Type B pancreatic cell (in vitro differentiated cells): Measurements from ENCODE around the gene SNAI3. TPM values are rescaled to one million over a fixed set of nuclear protein-coding genes. Genes with fewer than 3 reads are reported as not detected.

ENCODE experiments used
- DNase-seq: peaks from one replicate; pipeline ENCODE4 v3.0.0; 2021; ENCODE audit warnings: mixed read lengths; ENCODE audit not compliant: unreplicated experiment; ENCODE audit errors: extremely low spot score
- H3K27ac Mint-ChIP-seq: 2 replicates; pipeline ENCODE4 v1.8.0; 2021; ENCODE audit warnings: mild to moderate bottlenecking, mixed read lengths
- H3K27me3 Mint-ChIP-seq: 2 replicates; pipeline ENCODE4 v1.8.0; 2021; ENCODE audit warnings: mixed read lengths
- H3K36me3 Mint-ChIP-seq: 2 replicates; pipeline ENCODE4 v1.8.0; 2021; ENCODE audit warnings: mixed read lengths
- H3K4me1 Mint-ChIP-seq: one replicate; pipeline ENCODE4 v1.8.0; 2021; ENCODE audit warnings: mixed read lengths; ENCODE audit not compliant: unreplicated experiment
- H3K4me3 Mint-ChIP-seq: 2 replicates; pipeline ENCODE4 v1.8.0; 2021; ENCODE audit warnings: mild to moderate bottlenecking, mixed read lengths
- H3K9me3 Mint-ChIP-seq: 2 replicates; pipeline ENCODE4 v1.8.0; 2021; ENCODE audit warnings: mixed read lengths
- CTCF ChIP-seq: fragments of 200-600 bp; sonication (generic); conservative IDR thresholded peaks from 2 replicates; pipeline ENCODE4 v1.5.0; 2021; ENCODE audit warnings: antibody characterized with exemption, mild to moderate bottlenecking
- total RNA-seq: library from RNA; stranded (reverse); gene quantifications from 2 replicates; pipeline ENCODE4 v1.2.1, GENCODE V29; 2021; ENCODE audit warnings: low replicate concordance

The SNAI3 gene
- total RNA-seq, 1 donor from 2014 or later = 0.68 TPM

GRCh38 chr16:88688013-88688778, 1.9 kb upstream of the SNAI3 start:
- H3K9me3 Mint-ChIP-seq = no peaks in the 10 kb centered on the region
- H3K36me3 Mint-ChIP-seq = no peaks in the 10 kb centered on the region
- peak overlapping the region; percentile 66 for H3K4me3 Mint-ChIP-seq
- peaks cover 44% of the 10 kb centered on the region for H3K27me3 Mint-ChIP-seq
- no peak for TF ChIP-seq CTCF
- DNase-seq = no peak
- no peaks in the 10 kb centered on the region for H3K4me1 Mint-ChIP-seq
- no peak overlapping the region for H3K27ac Mint-ChIP-seq

- Mint-ChIP-seq H3K4me1 (no peaks in the 10 kb centered on the region), H3K27ac (no peak overlapping the region), H3K36me3 (no peaks in the 10 kb centered on the region), H3K9me3 (no peaks in the 10 kb centered on the region), H3K4me3 (peak overlapping the region; percentile 59), H3K27me3 (peaks cover 44% of the 10 kb centered on the region)
- no peak for DNase-seq
- TF ChIP-seq CTCF = no peak
These were observed 1.3 kb upstream of the SNAI3 start for GRCh38 chr16:88687676-88688012.

GRCh38 chr16:88687254-88687576, 908 bp upstream of the SNAI3 start:
- Mint-ChIP-seq H3K27me3 (peaks cover 48% of the 10 kb centered on the region), H3K9me3 (no peaks in the 10 kb centered on the region), H3K4me1 (no peaks in the 10 kb centered on the region), H3K4me3 (no peak overlapping the region), H3K27ac (no peak overlapping the region), H3K36me3 (no peaks in the 10 kb centered on the region)
- no peak for TF ChIP-seq CTCF
- DNase-seq = no peak

- Mint-ChIP-seq H3K36me3 (no peaks in the 10 kb centered on the region), H3K4me1 (no peaks in the 10 kb centered on the region), H3K27ac (no peak overlapping the region), H3K4me3 (peak overlapping the region; percentile 65), H3K9me3 (no peaks in the 10 kb centered on the region), H3K27me3 (peaks cover 55% of the 10 kb centered on the region)
- TF ChIP-seq CTCF = no peak
- DNase-seq = no peak
These were observed 257 bp downstream of the SNAI3 start for GRCh38 chr16:88686062-88686438.

GRCh38 chr16:88685156-88686061, 898 bp downstream of the SNAI3 start:
- Mint-ChIP-seq H3K36me3 (no peaks in the 10 kb centered on the region), H3K4me1 (no peaks in the 10 kb centered on the region), H3K4me3 (peak overlapping the region; percentile 59), H3K9me3 (no peaks in the 10 kb centered on the region), H3K27ac (no peak overlapping the region), H3K27me3 (peaks cover 50% of the 10 kb centered on the region)
- DNase-seq = no peak
- TF ChIP-seq CTCF = peak; percentile 65
